NCI-H2227 (cell line): ENCODE measurements around the gene NKX2-3.

Experiments
- DNase-seq: peaks from one replicate; lab custom pipeline; 2025; ENCODE audit not compliant: unreplicated experiment; lab: John Stamatoyannopoulos, UW

NKX2-3 gene

GRCh38 chr10:99525897-99526296, 6.8 kb upstream of the NKX2-3 start:
- no peak for DNase-seq

GRCh38 chr10:99526861-99527504, 5.8 kb upstream of the NKX2-3 start:
- DNase-seq: no peak

GRCh38 chr10:99527526-99528493, 4.9 kb upstream of the NKX2-3 start:
- DNase-seq: no peak

- DNase-seq: no peak
Observed at GRCh38 chr10:99528494-99529441, 4.0 kb upstream of the NKX2-3 start.

- DNase-seq: no peak
Observed at GRCh38 chr10:99529591-99530107, 3.1 kb upstream of the NKX2-3 start.

- DNase-seq: no peak
Observed at GRCh38 chr10:99530108-99531025, 2.4 kb upstream of the NKX2-3 start.

- DNase-seq: no peak
Observed at GRCh38 chr10:99531026-99531695, 1.6 kb upstream of the NKX2-3 start.

- no peak for DNase-seq
Observed at GRCh38 chr10:99531696-99532593, 797 bp upstream of the NKX2-3 start.

- DNase-seq: no peak
Observed at GRCh38 chr10:99533496-99534449, 1.0 kb downstream of the NKX2-3 start.

- DNase-seq: no peak
Observed at GRCh38 chr10:99534450-99534938, 1.8 kb downstream of the NKX2-3 start.

- no peak for DNase-seq
Observed at GRCh38 chr10:99534939-99535763, 2.4 kb downstream of the NKX2-3 start.

- DNase-seq: no peak
Observed at GRCh38 chr10:99535764-99536337, 3.1 kb downstream of the NKX2-3 start.

GRCh38 chr10:99536338-99537085, 3.8 kb downstream of the NKX2-3 start:
- DNase-seq: peak; percentile 26

- DNase-seq: no peak
Observed at GRCh38 chr10:99537086-99537988, 4.6 kb downstream of the NKX2-3 start.
